PFSK-1 (cell line): ENCODE data around the gene PLIN5.

ENCODE experiments used
- FOXP2 ChIP-seq: optimal IDR thresholded peaks from 2 replicates; pipeline ENCODE3; 2011; ENCODE audit warnings: borderline replicate concordance, control low read depth, inconsistent platforms; ENCODE audit not compliant: insufficient read depth; ENCODE audit errors: extremely low read length, extremely low read depth
- POLR2AphosphoS5 ChIP-seq: IDR thresholded peaks from 2 replicates; pipeline ENCODE4 v1.6.1; 2012; ENCODE audit warnings: low read depth, mild to moderate bottlenecking, control low read depth, low read length, moderate library complexity
- TAF1 ChIP-seq: IDR thresholded peaks from 2 replicates; pipeline ENCODE4 v1.6.1; 2012; ENCODE audit warnings: low read length, control low read depth, borderline replicate concordance; ENCODE audit not compliant: insufficient read depth
- TF ChIP-seq, protein P1 (sequence below), 2 experiments: IDR thresholded peaks; 2 replicates each; pipeline versions ENCODE4 v1.6.1 to v1.8.0; 2011 to 2012; ENCODE audit warnings: low read depth in 2 of 2, low read length in 2 of 2, control low read depth in 1 of 2, inconsistent platforms in 1 of 2, mild to moderate bottlenecking in 1 of 2, moderate library complexity in 1 of 2; ENCODE audit not compliant: insufficient read depth in 1 of 2

DNA sequence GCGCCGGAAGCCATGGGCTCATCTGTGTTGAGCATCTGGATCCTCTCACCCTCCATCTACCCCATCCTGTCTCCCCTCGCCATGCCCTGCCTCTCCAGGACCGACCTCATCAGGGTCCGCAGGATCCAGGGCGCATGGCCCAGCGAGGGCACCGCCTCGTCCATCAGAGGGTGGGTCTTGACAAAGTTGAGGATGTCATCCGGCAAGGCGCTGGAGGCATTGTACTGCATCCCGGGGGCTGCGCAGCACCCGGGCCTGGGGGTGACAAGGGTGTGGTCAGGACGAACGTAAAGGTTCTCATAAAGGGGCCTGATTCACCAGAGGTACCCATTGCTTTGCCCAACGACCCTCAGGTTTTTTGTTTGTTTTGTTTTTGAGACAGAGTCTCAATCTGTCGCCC is 15.0 kb upstream of the PLIN5 start:
- no peak for TF ChIP-seq POLR2AphosphoS5
- TF ChIP-seq, protein P1, sequence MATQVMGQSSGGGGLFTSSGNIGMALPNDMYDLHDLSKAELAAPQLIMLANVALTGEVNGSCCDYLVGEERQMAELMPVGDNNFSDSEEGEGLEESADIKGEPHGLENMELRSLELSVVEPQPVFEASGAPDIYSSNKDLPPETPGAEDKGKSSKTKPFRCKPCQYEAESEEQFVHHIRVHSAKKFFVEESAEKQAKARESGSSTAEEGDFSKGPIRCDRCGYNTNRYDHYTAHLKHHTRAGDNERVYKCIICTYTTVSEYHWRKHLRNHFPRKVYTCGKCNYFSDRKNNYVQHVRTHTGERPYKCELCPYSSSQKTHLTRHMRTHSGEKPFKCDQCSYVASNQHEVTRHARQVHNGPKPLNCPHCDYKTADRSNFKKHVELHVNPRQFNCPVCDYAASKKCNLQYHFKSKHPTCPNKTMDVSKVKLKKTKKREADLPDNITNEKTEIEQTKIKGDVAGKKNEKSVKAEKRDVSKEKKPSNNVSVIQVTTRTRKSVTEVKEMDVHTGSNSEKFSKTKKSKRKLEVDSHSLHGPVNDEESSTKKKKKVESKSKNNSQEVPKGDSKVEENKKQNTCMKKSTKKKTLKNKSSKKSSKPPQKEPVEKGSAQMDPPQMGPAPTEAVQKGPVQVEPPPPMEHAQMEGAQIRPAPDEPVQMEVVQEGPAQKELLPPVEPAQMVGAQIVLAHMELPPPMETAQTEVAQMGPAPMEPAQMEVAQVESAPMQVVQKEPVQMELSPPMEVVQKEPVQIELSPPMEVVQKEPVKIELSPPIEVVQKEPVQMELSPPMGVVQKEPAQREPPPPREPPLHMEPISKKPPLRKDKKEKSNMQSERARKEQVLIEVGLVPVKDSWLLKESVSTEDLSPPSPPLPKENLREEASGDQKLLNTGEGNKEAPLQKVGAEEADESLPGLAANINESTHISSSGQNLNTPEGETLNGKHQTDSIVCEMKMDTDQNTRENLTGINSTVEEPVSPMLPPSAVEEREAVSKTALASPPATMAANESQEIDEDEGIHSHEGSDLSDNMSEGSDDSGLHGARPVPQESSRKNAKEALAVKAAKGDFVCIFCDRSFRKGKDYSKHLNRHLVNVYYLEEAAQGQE (IDR thresholded peaks at IDR 0.05; ENCODE audit: insufficient read depth in 1 of 2, low read depth in 2 of 2, low read length in 2 of 2) = no peak
- no peak for TF ChIP-seq TAF1
- no peak for TF ChIP-seq FOXP2
